PC-3 (cell line): ENCODE measurements around the gene UACA. TPM values are rescaled to one million over a fixed set of nuclear protein-coding genes. Genes with fewer than 3 reads are reported as not detected.

Experiments
- ATAC-seq: fragments of 200-7000 bp; cut with Tn5 transposase; 2 replicates; pipeline ENCODE4 v1.9.1; 2020; ENCODE audit warnings: mild to moderate bottlenecking, moderate library complexity
- BruUV-seq: library from RNA; stranded (reverse); fragments of 400-500 nt; replicated peaks from 2 replicates; lab custom pipeline; 2021; lab: Mats Ljungman, UMichigan
- CTCF ChIA-PET: fragments of 300-600 bp; sonication (Branson Sonifier 250); formaldehyde crosslinking; loops from one replicate; lab custom pipeline; 2022; ENCODE audit warnings: antibody characterized with exemption; lab: Charles Lee
- POLR2A ChIA-PET: fragments of 300-600 bp; sonication (Branson Sonifier 250); formaldehyde crosslinking; loops from one replicate; lab custom pipeline; 2022; ENCODE audit warnings: antibody characterized with exemption; ENCODE audit not compliant: unreplicated experiment; lab: Charles Lee
- DNase-seq: peaks from one replicate; pipeline ENCODE4 v3.0.0-alpha.2; 2015
- H2AFZ ChIP-seq: fragments of 300-600 bp; sonication (generic); 2 replicates; pipeline ENCODE4 v1.6.0; 2016; ENCODE audit warnings: antibody characterized with exemption, low read length
- H3F3A ChIP-seq: fragments of 300-600 bp; sonication (generic); one replicate; pipeline ENCODE4 v1.6.0; 2017; ENCODE audit warnings: antibody characterized with exemption, low read length, control low read depth, mild to moderate bottlenecking; ENCODE audit not compliant: unreplicated experiment
- H3K27ac ChIP-seq: fragments of 300-600 bp; sonication (generic); 2 replicates; pipeline ENCODE4 v1.5.1; 2016; ENCODE audit warnings: mild to moderate bottlenecking, low read length
- H3K27me3 ChIP-seq: fragments of 300-600 bp; sonication (generic); 2 replicates; pipeline ENCODE4 v1.6.1; 2016; ENCODE audit warnings: low read length, mixed read lengths
- H3K36me3 ChIP-seq: fragments of 300-600 bp; sonication (generic); 2 replicates; pipeline ENCODE4 v1.6.1; 2016; ENCODE audit warnings: low read depth, mixed run types, low read length, mixed read lengths
- H3K4me1 ChIP-seq: fragments of 300-600 bp; sonication (generic); 2 replicates; pipeline ENCODE4 v1.5.1; 2016; ENCODE audit warnings: low read length; ENCODE audit not compliant: insufficient read depth
- H3K4me2 ChIP-seq: fragments of 300-600 bp; sonication (generic); 2 replicates; pipeline ENCODE4 v1.6.0; 2016; ENCODE audit warnings: low read length
- H3K4me3 ChIP-seq: fragments of 300-600 bp; sonication (generic); 2 replicates; pipeline ENCODE4 v1.5.1; 2016; ENCODE audit warnings: mild to moderate bottlenecking, low read length, mixed read lengths
- H3K79me2 ChIP-seq: fragments of 300-600 bp; sonication (generic); 2 replicates; pipeline ENCODE4 v1.6.1; 2017; ENCODE audit warnings: low read length, mixed read lengths
- H3K9ac ChIP-seq: fragments of 300-600 bp; sonication (generic); 2 replicates; pipeline ENCODE4 v1.6.0; 2016; ENCODE audit warnings: mild to moderate bottlenecking, low read length
- H3K9me2 ChIP-seq: fragments of 300-600 bp; sonication (generic); replicated peaks from 2 replicates; pipeline ENCODE4 v1.6.1; 2016; ENCODE audit warnings: mixed run types, low read length, mixed read lengths
- H3K9me3 ChIP-seq: fragments of 300-600 bp; sonication (generic); 2 replicates; pipeline ENCODE4 v1.6.1; 2016; ENCODE audit warnings: low read length, mixed read lengths
- H4K20me1 ChIP-seq: fragments of 300-600 bp; sonication (generic); 2 replicates; pipeline ENCODE4 v1.6.1; 2016; ENCODE audit warnings: low read length, mixed read lengths
- CTCF ChIP-seq: fragments of 300-600 bp; sonication (generic); conservative IDR thresholded peaks from 2 replicates; pipeline ENCODE4 v1.5.1; 2017; ENCODE audit warnings: antibody characterized with exemption, low read depth, mild to moderate bottlenecking, low read length
- EZH2 ChIP-seq: fragments of 300-600 bp; sonication (generic); IDR thresholded peaks from one replicate; pipeline ENCODE4 v1.6.1; 2017; ENCODE audit warnings: antibody characterized with exemption, mild to moderate bottlenecking, low read length; ENCODE audit not compliant: unreplicated experiment
- EZH2phosphoT487 ChIP-seq: fragments of 300-600 bp; sonication (generic); IDR thresholded peaks from 2 replicates; pipeline ENCODE4 v1.6.1; 2018; ENCODE audit warnings: mild to moderate bottlenecking, antibody characterized with exemption, low read length, borderline replicate concordance
- intact Hi-C: fragments of 100-400 bp; cut with micrococcal nuclease; formaldehyde crosslinking; loops from 2 replicates; pipeline ENCODE4 v1.9.0; 2023
- total RNA-seq: library from RNA; depleted of rRNA; stranded (reverse); fragments of >200 nt; gene quantifications from 2 replicates; pipeline ENCODE4 v1.2.3, GENCODE V29; 2014

The UACA gene
- total RNA-seq, 1 experiment from 2014 or later: 21.7 TPM

GRCh38 chr15:70690021-70690420 lies 73.3 kb downstream of the UACA start:
- Histone ChIP-seq H3K4me1 (peaks cover 40% of the 10 kb centered on the region), H4K20me1 (no peaks in the 10 kb centered on the region), H3K9ac (no peak overlapping the region), H3K36me3 (peaks cover 16% of the 10 kb centered on the region), H3K4me2 (no peak overlapping the region), H3K9me2 (no peaks in the 10 kb centered on the region), H3K4me3 (no peak overlapping the region), H2AFZ (no peak overlapping the region), H3K27me3 (no peaks in the 10 kb centered on the region), H3K9me3 (no peaks in the 10 kb centered on the region), H3K27ac (no peak overlapping the region), H3F3A (no peaks in the 10 kb centered on the region), H3K79me2 (no peaks in the 10 kb centered on the region)
- intact Hi-C loops: no loop called here
- no peak for DNase-seq
- ChIA-PET CTCF (no interaction called here), POLR2A (no interaction called here)
- ATAC-seq: no peak
- BruUV-seq: no TSS peak
- TF ChIP-seq EZH2 (no peak), CTCF (no peak), EZH2phosphoT487 (no peak)

- ChIA-PET POLR2A (no interaction called here), CTCF (no interaction called here)
- Histone ChIP-seq H2AFZ (no peak overlapping the region), H3K4me1 (peaks cover 40% of the 10 kb centered on the region), H3K27ac (no peak overlapping the region), H3K9ac (no peak overlapping the region), H3K9me3 (no peaks in the 10 kb centered on the region), H3K79me2 (no peaks in the 10 kb centered on the region), H3K4me2 (peak overlapping the region; percentile 40), H3K4me3 (no peak overlapping the region), H3F3A (no peaks in the 10 kb centered on the region), H3K27me3 (no peaks in the 10 kb centered on the region), H4K20me1 (no peaks in the 10 kb centered on the region), H3K9me2 (no peaks in the 10 kb centered on the region), H3K36me3 (peaks cover 16% of the 10 kb centered on the region)
- TF ChIP-seq EZH2phosphoT487: no peak
- no peak for TF ChIP-seq CTCF
- TF ChIP-seq EZH2: no peak
- no peak for DNase-seq
- intact Hi-C loops: loop anchor here (5.0 kb wide), 1 partner anchor 125 kb away; no protein-coding TSS in a partner anchor
- ATAC-seq: no peak
- no TSS peak for BruUV-seq
Observed at GRCh38 chr15:70687482-70687881, 75.9 kb downstream of the UACA start.

- Histone ChIP-seq H3F3A (peaks cover 5% of the 10 kb centered on the region), H3K9me3 (no peaks in the 10 kb centered on the region), H4K20me1 (no peaks in the 10 kb centered on the region), H3K4me3 (no peak overlapping the region), H3K4me2 (no peak overlapping the region), H3K27me3 (no peaks in the 10 kb centered on the region), H3K79me2 (no peaks in the 10 kb centered on the region), H3K36me3 (peaks cover 20% of the 10 kb centered on the region), H2AFZ (no peak overlapping the region), H3K4me1 (no peaks in the 10 kb centered on the region), H3K9ac (no peak overlapping the region), H3K27ac (no peak overlapping the region), H3K9me2 (no peaks in the 10 kb centered on the region)
- ATAC-seq (no peak), DNase-seq (no peak)
- intact Hi-C loops: no loop called here
- ChIA-PET POLR2A (no interaction called here), CTCF (interaction anchor here (1.5 kb wide), 1 partner anchor 42 kb away, joined by 6 read pairs; no protein-coding TSS in a partner anchor)
- TF ChIP-seq EZH2phosphoT487 (no peak), CTCF (no peak), EZH2 (no peak)
- no TSS peak for BruUV-seq
Observed at GRCh38 chr15:70680817-70681216, 82.5 kb downstream of the UACA start.
